Medulla oblongata (tissue), 1 donor: ENCODE data around the gene MBD6.

ENCODE experiments used
- DNase-seq: peaks from one replicate; pipeline ENCODE4 v3.0.0-alpha.2; 2015; ENCODE audit errors: extremely low spot score

The MBD6 gene

GRCh38 chr12:57575771-57576612 is 53.4 kb downstream of the MBD6 start:
- no peak for DNase-seq

- no peak for DNase-seq
Measured at GRCh38 chr12:57576613-57577160, 54.1 kb downstream of the MBD6 start.

- no peak for DNase-seq
Measured at GRCh38 chr12:57577981-57578758, 55.5 kb downstream of the MBD6 start.

- DNase-seq, result no peak
Measured at GRCh38 chr12:57579011-57579410, 56.4 kb downstream of the MBD6 start.
